ENCODE data around the gene CCDC159. TPM values are rescaled to one million over a fixed set of nuclear protein-coding genes. Genes with fewer than 3 reads are reported as not detected.

CCDC159 gene
- total and polyA plus RNA-seq, 2 donors (not counting 1 experiment from before 2014, with no cell fraction given), result 10.1 to 14.4 TPM

GRCh38 chr19:11379857-11380350, 33.6 kb downstream of the CCDC159 start:
- no peak overlapping the region for H3K4me2 ChIP-seq (ENCODE audit: extremely low read depth, insufficient read depth, low read length)
- no peak overlapping the region for H2AFZ ChIP-seq (ENCODE audit: low read length)
- no peaks in the 10 kb centered on the region for H3K9me3 ChIP-seq (ENCODE audit: control insufficient read depth, insufficient read depth, low read depth, low read length)
- H3K4me1 ChIP-seq (ENCODE audit: control insufficient read depth, extremely low read depth, insufficient read depth, low read length), result peaks cover 31% of the 10 kb centered on the region
- no peak for DNase-seq (ENCODE audit: low read depth in 2 of 2)
- TF ChIP-seq EZH2 (IDR thresholded peaks at IDR 0.05; ENCODE audit: low read length, missing control alignments) (no peak), CTCF (conservative IDR thresholded peaks at IDR 0.05 in 1 of 2, IDR thresholded peaks at IDR 0.05 in 1 of 2; ENCODE audit: low read depth in 1 of 2, low read length in 2 of 2) (no peak)
- no peaks in the 10 kb centered on the region for H3K36me3 ChIP-seq (ENCODE audit: control insufficient read depth, insufficient read depth, low read length)
- H3K9ac ChIP-seq (ENCODE audit: insufficient read depth, low read length), result no peak overlapping the region
- no peaks in the 10 kb centered on the region for H3K27me3 ChIP-seq (ENCODE audit: control insufficient read depth, insufficient read depth, low read length)
- H3K4me3 ChIP-seq (replicated peaks in 1 of 4; ENCODE audit: control extremely low read depth in 1 of 4, insufficient read depth in 1 of 4, low read depth in 3 of 4, low read length in 4 of 4), result peak overlapping the region in 1 of 4 experiments; percentile 57
- H4K20me1 ChIP-seq (ENCODE audit: control insufficient read depth, extremely low read depth, insufficient read depth, low read length), result no peaks in the 10 kb centered on the region
- H3K79me2 ChIP-seq (ENCODE audit: control insufficient read depth, insufficient read depth, low read length), result peaks cover 7% of the 10 kb centered on the region
- peak overlapping the region; percentile 89 for H3K27ac ChIP-seq (ENCODE audit: insufficient read depth, low read length)

GRCh38 chr19:11380653-11381537, 34.6 kb downstream of the CCDC159 start:
- peak overlapping the region; percentile 57 to 75 (median 62) for H3K4me3 ChIP-seq (replicated peaks in 1 of 4; ENCODE audit: control extremely low read depth in 1 of 4, insufficient read depth in 1 of 4, low read depth in 3 of 4, low read length in 4 of 4)
- H2AFZ ChIP-seq (ENCODE audit: low read length), result peak overlapping the region; percentile 97
- peaks cover 25% of the 10 kb centered on the region for H3K4me1 ChIP-seq (ENCODE audit: control insufficient read depth, extremely low read depth, insufficient read depth, low read length)
- no peaks in the 10 kb centered on the region for H4K20me1 ChIP-seq (ENCODE audit: control insufficient read depth, extremely low read depth, insufficient read depth, low read length)
- no peaks in the 10 kb centered on the region for H3K9me3 ChIP-seq (ENCODE audit: control insufficient read depth, insufficient read depth, low read depth, low read length)
- peak overlapping the region; percentile 80 for H3K4me2 ChIP-seq (ENCODE audit: extremely low read depth, insufficient read depth, low read length)
- peak; percentile 65 to 68 for TF ChIP-seq CTCF (conservative IDR thresholded peaks at IDR 0.05 in 1 of 2, IDR thresholded peaks at IDR 0.05 in 1 of 2; ENCODE audit: low read depth in 1 of 2, low read length in 2 of 2)
- TF ChIP-seq EZH2 (IDR thresholded peaks at IDR 0.05; ENCODE audit: low read length, missing control alignments), result no peak
- H3K27me3 ChIP-seq (ENCODE audit: control insufficient read depth, insufficient read depth, low read length), result no peaks in the 10 kb centered on the region
- peak overlapping the region; percentile 76 for H3K9ac ChIP-seq (ENCODE audit: insufficient read depth, low read length)
- DNase-seq (ENCODE audit: low read depth in 2 of 2), result peak; percentile 91 to 94
- H3K27ac ChIP-seq (ENCODE audit: insufficient read depth, low read length), result peak overlapping the region; percentile 89
- no peaks in the 10 kb centered on the region for H3K36me3 ChIP-seq (ENCODE audit: control insufficient read depth, insufficient read depth, low read length)
- H3K79me2 ChIP-seq (ENCODE audit: control insufficient read depth, insufficient read depth, low read length), result peaks cover 4% of the 10 kb centered on the region

- peak overlapping the region; percentile 58 for H3K4me2 ChIP-seq (ENCODE audit: extremely low read depth, insufficient read depth, low read length)
- TF ChIP-seq CTCF (conservative IDR thresholded peaks at IDR 0.05 in 1 of 2, IDR thresholded peaks at IDR 0.05 in 1 of 2; ENCODE audit: low read depth in 1 of 2, low read length in 2 of 2) (peak; percentile 53 to 60), EZH2 (IDR thresholded peaks at IDR 0.05; ENCODE audit: low read length, missing control alignments) (no peak)
- H3K27ac ChIP-seq (ENCODE audit: insufficient read depth, low read length), result no peak overlapping the region
- no peaks in the 10 kb centered on the region for H3K9me3 ChIP-seq (ENCODE audit: control insufficient read depth, insufficient read depth, low read depth, low read length)
- peaks cover 4% of the 10 kb centered on the region for H3K79me2 ChIP-seq (ENCODE audit: control insufficient read depth, insufficient read depth, low read length)
- peak overlapping the region; percentile 31 to 52 (median 36) for H3K4me3 ChIP-seq (replicated peaks in 1 of 4; ENCODE audit: control extremely low read depth in 1 of 4, insufficient read depth in 1 of 4, low read depth in 3 of 4, low read length in 4 of 4)
- no peaks in the 10 kb centered on the region for H3K36me3 ChIP-seq (ENCODE audit: control insufficient read depth, insufficient read depth, low read length)
- no peak overlapping the region for H2AFZ ChIP-seq (ENCODE audit: low read length)
- H3K27me3 ChIP-seq (ENCODE audit: control insufficient read depth, insufficient read depth, low read length), result no peaks in the 10 kb centered on the region
- H4K20me1 ChIP-seq (ENCODE audit: control insufficient read depth, extremely low read depth, insufficient read depth, low read length), result no peaks in the 10 kb centered on the region
- H3K9ac ChIP-seq (ENCODE audit: insufficient read depth, low read length), result peak overlapping the region; percentile 30
- peaks cover 8% of the 10 kb centered on the region for H3K4me1 ChIP-seq (ENCODE audit: control insufficient read depth, extremely low read depth, insufficient read depth, low read length)
- no peak for DNase-seq (ENCODE audit: low read depth in 2 of 2)
These were observed 36.8 kb downstream of the CCDC159 start for GRCh38 chr19:11382898-11383705.

Data from fibroblast of lung (primary cell).